Activated CD4-positive, CD25-positive, alpha-beta regulatory T cell treated with anti-CD3 and anti-CD28 coated beads, Interleukin-2, amount 50 U/mL, for 16 hours (primary cell): ENCODE data around the gene LRMDA.

Source experiments
- DNase-seq: peaks from one replicate; pipeline ENCODE4 v3.0.0-alpha.2; 2020; ENCODE audit warnings: low read depth, low spot score

LRMDA gene

DNA sequence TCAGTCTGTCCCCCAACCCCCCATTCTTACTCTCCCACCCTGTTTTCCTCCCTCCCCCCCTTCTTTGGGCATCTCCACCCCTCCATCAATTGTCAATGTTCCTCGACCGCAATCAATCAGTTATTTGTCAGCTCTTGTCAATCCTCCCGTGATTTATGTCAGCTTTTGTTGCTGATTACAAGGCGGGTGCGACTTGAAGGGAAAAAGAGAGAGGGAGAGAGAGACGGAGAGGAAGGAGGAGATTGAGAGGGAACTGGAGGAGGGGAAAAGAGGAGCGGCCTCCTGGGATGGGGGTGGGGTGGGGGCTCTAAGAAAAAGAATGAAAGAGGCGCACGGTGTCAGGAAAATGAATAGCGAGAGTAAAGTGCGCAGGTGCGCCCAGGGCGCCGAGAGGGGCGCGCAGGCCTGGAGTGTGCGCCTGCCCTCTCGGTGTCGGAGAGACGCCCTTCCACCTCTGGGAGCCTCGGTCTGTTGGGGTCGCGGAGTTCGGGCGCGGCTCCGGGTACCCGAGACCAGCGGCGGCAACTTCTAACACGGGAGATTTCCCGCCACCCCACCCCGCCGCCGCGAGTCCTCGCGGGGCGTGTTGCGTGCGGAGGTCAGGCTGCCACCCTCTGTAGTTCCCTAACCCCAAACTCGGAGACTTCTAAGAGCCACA is 28.8 kb upstream of the LRMDA start:
- DNase-seq, result no peak

DNA sequence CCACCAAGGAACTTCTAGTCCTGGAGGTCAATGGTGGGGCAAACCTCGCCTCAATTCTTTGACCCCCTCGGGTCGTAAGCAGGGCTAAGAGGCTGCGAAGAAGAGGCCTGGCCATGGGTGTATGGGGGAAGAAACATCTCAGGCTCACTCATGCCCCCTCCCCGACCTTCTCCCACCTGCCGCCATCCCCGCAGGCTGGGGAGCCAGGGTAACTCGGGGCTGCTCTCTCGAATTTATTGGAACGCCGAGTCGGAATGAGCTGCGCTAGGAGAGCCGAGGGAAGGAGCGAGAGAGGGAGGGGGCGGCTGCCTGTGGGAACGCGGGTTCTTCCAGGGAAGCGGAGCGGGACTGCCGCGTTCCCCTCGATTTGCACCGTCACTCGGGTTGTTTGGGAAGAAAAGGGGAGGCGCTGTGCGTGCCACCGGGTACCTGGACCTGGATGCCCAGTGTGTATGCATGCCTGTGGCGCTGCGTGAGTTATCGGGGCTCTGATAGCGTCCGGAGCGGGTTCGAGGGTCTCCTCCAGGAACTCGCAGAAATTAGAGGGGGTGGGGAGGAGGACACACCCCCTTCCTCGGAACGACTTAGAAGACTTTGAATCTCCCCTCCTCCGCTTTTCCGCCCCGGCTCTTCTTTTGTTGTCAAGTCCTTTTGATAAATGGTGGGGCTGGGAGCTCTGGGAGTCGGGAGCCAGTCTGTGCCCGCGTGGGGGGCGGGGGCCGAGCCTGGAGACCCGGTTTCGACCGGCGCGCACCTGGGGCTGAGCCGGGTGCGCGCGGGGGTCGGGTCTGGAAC is 28.1 kb upstream of the LRMDA start:
- DNase-seq, result no peak

DNA sequence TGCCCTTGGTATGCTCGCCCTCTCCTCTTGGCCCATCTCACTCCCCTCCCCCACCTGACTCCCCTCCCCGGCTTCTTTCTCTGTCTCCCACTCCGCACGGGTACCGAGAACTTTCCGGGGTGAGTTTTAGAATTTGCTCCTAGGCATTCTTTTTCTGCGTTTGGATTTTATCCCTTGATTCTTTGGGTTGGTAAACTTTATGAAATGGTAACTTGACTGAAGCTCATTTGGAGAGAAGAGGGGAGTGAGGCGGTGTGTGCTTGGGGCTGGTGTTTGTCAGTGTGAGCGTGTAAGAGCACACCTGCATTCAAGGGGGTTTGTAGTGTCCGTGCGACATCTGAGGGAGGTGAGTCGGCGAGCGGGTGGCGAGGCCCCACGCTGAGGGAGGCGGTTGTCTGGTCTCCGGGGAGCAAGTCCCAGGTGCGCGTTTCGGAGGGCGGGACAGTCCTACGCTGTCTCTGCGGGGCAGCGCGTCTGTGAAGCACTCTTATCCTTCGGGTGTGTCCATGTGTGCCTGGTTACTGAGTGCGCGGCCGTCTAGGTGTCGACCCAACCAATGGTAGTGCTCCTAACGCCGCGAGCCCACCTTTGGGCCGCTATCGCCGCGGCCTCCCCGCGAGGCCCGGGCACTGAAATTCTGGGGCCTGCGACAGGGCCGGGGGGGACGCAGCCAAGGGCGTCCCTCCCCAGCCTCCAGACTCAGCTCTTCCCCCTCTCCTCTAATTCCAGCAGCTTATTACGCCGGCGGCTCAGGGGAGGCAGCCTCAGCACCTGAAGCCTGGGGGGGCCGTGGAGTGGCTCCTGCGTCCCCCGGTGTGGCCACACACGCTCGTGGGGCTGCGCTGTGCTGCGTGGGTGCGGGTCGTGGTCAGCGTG is 27.2 kb upstream of the LRMDA start:
- DNase-seq, result no peak

DNA sequence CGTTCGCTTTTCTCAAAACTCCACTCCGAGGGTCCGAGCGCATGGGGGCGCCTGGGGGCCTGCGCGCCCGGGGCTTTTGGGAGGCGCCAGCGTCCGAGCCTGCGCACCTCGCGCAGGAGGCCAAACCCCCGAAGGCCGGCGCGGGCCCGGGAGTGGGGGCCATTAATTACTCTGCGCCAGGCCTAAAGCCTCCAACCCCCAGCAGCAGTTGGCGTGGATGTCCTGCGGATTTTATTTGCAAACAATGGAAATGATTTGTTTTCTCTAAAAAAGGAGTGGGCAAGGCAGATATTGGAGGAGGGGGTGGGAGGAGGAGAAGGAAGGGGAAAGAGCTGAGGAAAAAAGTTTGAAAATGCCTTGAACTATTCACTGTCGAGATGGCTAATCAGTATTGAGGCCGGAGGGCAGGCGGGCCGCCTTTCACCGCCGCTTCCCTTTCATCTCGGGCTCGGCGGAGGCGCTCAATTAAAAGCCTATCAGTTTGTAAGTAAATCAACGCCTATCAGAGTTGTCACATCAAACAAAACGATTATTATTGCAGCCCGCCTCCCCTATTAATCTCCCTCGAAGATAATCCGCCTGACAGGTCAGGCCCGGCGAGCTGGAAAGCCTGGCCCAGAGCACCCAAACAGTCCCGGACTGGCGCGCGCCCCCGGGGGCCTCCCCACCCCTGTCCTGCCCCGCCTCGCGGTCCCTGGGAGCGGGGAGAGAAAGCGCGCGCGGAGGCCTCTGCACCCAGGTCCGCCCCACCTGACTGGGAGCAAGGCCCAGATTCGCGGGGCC is 26.4 kb upstream of the LRMDA start:
- no peak for DNase-seq

DNA sequence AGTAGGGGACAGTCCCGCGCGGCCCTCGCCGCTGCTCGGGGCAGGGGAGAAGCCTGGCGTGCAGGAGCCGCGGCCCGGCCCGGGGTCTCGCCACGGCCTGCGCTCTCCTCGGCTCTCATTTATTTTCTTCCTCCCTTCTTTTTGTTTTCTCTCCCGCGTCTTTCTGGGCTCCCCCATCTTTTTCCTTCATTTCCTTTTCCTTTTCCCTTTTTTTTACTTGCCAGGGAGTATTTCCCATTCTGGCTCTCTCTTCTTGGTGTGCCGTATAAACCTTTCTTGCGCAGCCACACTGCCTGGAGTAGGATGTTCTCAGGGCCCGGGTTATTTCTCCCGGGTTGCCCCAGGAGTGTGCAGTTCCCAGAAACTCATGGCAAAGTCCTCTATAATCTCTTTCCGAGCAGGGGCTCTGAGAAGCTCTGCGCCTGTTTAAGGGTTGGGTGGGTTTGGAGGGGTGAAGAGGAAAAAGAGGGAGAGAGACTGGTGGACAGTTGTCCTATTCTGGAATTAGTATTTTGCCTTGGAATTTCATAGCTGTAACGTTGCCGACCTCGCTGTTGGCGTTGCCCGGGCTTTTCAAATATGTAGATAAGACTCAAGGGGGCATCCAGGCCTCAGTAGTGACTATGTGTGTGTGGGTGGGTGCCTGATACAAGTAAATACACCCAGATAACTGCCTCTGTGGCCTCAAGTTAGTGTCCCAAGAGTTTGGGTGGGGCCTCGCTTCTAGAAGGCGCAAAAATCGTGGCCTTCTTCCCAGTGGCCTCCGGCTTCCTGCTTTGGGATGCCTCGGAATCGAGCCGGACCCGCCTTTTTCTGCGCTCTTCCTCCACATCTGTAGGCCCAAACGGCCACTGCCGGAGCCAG is 25.6 kb upstream of the LRMDA start:
- no peak for DNase-seq

DNA sequence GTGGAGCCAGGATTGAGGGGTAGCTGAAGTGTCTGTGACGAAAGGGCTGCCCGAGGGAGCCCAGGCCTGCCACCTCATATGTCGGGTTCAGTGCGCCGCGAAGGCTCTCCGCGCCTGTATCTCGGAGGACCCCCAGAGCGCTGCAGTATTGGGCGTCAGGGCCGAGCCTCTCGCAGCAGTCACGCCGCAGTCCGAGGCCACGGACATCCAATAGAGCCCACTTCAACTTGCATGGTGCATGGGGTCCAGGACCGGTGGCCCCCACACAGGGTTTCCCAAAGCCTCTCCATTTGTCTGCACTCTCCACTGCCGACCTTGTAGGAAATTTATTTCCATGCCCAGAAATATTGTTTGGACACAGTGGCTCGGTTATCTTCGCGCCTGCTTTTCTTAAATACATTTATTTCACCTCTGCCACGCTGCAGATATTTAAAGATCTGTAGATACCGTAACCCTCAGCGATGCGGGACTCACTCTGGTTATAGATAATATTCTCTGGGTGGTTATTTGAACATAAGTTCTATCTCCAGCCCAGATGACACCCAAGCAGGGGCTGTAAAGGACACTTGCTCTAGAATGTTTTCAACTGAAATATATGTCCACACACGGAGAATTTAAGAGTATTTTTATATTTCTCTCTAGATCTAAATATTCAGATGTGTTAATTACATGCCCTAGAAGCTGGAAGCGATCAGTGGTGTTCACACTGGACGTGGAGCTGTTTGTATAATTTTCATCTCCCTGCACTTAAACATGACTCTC is 24.8 kb upstream of the LRMDA start:
- no peak for DNase-seq

DNA sequence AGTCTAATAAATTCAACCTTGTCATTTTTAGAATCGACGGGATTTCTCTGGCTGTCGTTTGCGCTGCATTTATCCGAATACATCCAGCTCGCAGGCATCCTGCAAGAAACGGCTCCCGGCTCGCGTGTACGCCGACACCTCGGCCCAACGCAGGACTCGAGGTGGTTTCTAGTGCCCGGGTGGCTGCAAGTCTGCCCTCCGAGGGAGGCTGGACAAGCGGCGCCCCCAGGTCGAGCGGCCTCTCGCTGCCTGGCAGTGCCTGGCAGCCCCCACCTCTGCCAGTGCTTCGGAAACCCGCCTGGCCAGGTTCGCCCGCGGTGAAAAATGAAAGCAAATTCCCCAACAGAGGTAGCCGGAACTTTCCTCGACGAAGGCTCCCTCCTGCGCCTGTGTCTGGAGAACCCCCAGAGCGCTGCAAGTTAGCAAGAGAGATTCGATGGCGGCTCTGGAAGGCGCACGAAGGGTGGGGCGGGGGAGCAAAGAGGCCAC is 24.2 kb upstream of the LRMDA start:
- DNase-seq, result no peak

DNA sequence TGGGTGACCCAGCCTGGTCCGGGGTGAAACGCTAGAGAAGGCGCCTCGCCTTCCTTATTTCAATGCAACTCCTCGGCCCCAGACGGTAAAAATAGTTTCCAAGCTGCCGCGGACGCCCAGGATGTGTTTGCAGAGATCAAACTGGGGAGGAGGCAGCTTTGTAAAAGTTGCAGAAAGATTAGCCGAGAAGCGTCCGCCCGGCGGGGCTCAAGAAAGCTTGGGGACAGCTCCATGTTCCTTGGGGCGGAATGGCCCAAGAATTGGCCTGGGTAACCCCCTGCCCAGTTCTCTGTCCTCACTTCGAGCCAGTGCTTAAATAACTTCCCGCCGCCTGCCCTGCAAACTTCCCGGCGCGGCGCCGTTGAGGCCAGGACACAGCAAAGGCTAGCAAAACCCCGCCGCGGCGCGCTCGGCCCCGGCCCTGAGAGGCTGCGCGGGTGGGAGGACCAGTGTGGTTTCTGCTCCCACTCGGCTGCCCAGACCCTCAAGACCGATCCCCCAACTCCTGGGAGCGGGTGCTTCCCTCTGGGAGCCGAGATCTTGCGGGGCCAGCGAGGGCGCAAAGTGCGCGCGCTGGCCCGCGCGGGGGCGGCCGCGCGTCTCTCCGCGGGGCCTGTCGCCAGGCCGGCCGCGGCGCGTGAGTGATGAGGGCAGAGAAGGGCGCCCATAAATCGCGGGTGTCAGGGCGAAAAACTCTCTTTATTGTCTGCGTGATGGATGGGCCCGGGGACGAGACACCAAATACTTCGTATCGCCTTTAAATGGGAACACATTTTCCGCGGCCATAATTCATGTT is 23.5 kb upstream of the LRMDA start:
- DNase-seq, result no peak

DNA sequence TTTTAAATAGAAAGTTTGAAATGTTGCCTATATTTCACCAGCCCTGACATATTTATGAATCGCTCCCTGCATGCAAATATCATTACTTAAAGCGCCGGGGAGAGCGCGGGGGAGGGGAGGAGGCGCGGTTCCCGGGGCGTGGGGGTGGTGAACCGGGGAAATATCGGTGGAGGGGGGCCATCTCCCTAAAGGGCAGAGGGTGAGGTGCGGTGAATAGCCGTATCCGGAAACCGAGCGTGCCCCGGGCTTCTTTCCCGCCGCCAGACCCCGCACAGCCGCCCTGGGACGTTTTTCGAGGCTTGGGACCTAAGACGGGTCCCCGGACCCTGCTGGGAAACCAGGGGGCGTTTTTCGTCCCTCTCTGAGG is 22.9 kb upstream of the LRMDA start:
- no peak for DNase-seq

DNA sequence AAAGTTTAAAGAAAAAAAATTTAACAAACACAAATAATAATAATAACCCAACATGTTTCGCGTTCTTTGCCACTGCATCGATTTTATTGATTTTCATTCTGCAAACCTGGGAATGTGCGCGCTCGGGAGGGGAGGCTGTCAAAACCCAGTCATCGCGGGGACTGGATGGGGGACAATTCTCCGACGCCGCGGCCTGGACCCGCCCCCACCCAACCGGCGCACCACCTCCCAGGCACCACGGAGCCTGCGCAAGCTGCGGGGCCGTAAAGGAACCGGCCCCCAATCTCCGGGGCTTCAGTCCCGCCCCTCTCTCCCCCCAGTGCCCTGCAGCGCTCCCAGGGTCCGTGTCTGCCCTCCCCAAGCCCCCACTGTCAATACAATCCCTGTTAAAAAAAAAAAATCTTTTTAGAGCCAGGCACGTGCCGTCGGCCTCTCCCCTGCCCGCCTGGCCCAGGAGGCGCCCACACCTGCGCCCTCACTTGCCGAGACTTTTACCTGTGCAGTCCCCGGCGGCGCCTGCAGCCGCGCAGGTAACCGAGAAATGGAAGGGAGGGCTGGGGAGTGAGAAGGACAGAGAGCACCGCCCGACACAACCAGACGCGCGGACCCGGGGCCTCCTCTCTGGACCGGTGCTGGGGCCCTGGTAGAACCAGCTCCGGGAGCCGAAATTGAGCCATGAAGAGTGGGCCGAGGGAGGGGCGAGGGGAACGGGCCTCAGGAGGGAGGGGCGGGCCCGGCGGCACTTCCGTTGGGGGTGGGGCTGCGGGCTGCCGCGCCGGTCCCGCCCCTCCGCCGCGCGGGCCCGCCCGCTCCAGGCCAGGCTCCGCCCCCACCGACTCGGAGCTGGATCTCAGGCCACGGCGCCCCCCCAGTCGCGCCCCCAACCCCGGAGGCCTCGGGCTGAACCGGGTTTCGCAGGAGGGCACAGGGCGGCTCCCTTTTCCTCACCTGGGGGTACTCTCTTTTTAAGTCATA is 22.2 kb upstream of the LRMDA start:
- DNase-seq, result no peak

DNA sequence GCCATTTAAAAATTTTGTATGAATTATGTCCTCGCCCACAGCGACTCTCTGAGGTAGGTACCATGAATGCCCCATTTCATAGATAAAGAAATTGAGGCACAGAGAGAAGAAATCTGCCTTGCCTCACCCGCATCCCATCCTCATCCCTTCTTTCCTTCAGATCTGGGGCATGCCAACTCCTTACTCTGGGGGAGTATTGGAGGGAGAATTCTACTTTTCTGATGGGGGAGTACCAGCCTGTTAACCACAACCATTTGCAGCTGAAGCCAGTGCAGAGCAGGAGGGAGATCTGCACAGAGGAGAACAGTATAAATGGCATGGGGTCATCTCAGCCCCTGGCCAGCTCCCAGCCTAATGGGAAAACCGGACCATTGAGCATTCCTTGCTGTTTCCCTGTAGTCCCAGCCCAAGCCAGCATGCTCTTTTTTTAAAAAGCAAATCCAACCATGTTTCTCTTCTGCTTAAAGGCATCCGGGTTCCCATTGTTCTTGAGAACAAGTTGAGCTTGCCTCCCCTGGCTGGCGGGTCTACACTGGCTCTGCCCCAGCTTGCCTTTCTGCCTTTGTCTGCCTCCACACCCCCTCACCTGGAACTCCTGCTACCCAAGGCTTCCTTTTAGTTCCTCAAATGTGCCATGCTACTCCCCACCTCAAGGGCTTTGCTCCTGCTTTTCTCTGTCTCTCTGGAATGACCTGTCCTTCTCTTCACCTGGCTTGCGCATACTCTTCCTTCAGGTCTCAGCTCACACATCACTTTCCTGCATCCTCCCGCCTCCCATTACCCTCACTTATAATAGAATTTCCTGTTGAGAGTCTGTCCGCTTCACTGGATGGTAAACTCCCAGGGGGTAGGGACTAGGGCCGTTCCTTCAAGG is 21.1 kb upstream of the LRMDA start:
- no peak for DNase-seq

DNA sequence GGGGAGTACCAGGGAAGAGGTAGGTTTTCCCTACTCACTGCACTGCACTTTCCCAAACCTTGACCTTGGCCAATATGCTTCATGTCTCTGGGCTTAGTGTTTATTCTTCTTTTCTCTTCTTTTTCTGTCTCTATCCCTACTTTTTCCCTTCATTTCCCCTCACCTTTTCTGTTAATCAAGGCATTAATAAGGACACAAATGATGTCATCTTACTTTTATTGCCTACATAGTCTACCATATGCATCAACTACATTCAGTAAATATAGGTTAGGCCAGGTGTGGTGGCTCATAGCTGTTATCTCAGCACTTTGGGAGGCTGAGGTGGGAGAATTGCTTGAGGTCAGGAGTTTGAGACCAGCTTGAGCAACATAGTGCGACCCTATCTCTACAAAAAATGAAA is 16.9 kb upstream of the LRMDA start:
- no peak for DNase-seq

DNA sequence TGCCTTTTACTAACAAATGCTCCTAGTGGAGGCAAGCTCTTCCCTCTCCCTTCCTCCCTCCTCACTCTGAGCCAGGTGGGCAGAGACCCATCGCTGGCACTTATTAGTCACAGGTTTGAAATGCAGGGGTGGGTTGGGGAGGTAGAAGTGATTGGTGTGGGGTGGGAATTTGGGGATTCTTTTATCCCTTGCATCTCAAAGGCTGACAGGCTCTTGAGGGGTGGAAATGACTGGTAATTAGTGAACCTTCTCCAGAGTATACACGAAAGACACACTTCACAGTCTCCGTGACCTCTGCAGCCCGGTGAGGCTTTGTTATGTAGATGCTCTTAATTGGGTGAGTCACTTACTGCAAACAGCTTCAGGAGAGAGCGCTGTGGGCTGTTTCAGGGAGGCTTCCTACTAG is 13.9 kb upstream of the LRMDA start:
- no peak for DNase-seq

DNA sequence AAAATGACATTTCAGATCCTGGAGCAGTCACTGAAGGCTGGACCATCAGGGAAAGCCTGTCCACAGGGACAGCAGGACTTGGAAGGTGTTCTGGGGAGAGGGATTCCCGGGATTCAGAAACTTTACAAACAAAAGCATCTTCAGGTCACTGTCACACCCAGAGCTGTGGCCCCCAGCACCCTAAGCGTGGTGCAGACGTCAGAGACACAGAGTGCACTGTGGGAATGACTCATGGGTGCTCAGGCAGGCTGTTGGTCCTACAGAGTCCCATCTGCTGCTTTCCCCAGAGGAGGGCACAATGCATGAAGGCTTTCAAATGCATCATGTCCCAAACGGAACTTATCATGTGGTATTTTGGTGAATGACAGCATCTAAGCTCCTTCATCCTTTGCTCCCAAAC is 13.1 kb upstream of the LRMDA start:
- no peak for DNase-seq

DNA sequence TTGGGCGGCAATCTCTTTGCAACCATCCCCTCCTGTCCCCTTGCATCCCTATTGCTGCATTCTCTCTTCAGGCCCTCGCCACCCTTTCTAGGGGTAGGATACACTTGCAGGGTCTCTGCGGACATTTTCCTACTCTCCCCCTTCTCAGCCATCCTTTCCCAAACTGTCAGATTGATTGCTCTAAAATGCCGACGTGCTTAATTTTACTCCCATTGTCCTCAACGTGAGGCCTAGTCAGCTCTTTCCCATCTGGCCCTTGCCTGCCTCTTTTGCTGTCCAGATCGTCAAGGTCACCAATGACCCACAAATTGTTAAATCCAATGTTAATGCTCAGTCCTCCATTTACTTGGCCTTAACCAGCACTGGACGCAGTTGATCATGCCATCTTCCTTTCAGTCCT is 12.7 kb upstream of the LRMDA start:
- no peak for DNase-seq

DNA sequence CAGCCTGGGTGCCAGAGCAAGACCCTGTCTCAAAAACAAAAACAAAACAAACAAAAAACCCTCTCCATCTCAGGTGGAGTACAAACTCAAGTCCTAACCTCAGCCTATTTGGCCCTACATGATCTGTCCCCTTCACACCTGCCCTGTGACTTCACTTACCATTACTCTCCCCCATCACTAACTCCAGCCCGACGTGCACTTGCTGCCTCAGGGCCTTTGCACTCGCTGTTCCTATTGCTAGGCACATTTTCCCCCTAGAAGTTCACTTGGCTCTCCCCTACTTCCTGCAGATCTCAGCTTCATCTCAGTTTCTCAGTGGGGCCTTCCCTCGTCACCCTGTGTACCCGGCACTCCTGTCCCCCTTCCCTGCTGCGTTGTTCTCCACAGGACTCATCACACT is 8.5 kb upstream of the LRMDA start:
- no peak for DNase-seq

DNA sequence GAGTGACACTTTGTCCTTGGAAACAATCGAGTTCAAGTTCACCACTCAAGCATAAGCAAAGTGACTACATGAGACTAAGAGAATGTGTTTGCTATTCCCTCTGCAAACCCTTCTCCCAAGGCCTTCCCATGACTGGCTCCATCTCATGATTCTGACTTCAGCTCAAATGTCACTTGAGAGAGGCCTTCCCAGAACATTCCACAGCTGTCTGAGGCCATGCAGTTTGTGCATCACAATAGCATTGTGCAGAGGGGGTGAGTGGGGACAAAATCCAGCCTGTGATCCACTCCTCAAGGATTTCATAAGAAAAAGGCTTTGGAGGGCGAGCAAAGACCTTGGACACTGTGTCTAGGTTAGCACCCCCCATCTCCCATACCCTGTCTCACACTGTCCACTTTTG is 6.9 kb upstream of the LRMDA start:
- no peak for DNase-seq
